RKO (cell line): ENCODE measurements around the gene ADAM15.

ENCODE experiments used
- DNase-seq: peaks from one replicate; pipeline ENCODE4 v3.0.0-alpha.2; 2016; ENCODE audit warnings: low spot score

Gene ADAM15

DNA sequence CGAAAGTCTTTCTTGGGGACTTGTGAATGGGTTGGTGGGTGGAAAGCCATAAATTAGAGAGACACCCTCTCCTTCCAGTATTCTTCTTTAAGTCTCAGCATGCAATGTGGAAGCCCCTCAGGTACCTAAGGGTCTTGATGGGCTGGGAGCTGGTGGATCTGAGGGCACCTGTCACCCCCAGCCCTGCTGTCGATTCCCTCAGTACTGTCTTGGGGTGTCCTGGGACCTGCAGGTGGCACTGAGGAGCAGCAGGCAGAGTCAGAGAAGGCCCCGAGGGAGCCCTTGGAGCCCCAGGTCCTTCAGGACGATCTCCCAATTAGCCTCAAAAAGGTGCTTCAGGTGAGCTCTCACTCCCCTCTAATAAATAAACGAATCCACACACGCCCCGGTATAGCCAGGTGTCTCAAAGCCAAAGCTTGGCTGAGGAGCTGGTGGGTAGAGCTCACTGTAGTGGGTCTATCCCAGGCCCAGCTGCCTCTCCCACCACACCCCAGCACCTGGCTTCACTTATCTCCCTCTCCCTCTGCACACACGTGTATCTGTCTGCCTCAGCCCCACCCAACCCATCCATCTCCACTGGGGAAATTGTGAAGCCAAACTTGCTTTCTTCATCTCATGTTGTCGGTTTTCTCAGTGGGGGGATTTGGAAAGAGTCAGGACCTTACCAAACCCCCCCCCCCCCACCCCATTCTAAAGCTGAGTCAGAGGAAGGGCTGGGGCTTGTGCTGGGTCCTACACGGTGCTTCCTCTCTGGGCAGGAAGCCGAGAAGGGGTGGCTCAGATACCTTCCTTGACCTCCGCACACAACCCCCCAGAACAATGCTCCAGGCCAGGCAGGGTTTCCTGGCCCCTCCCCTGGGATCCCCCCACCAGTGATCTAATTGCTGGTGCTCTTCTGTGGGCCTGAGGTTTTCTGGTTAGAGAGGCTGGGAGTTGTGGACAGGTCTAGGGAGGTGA, 1.6 kb downstream of the ADAM15 start:
- peak; percentile 70 for DNase-seq

DNA sequence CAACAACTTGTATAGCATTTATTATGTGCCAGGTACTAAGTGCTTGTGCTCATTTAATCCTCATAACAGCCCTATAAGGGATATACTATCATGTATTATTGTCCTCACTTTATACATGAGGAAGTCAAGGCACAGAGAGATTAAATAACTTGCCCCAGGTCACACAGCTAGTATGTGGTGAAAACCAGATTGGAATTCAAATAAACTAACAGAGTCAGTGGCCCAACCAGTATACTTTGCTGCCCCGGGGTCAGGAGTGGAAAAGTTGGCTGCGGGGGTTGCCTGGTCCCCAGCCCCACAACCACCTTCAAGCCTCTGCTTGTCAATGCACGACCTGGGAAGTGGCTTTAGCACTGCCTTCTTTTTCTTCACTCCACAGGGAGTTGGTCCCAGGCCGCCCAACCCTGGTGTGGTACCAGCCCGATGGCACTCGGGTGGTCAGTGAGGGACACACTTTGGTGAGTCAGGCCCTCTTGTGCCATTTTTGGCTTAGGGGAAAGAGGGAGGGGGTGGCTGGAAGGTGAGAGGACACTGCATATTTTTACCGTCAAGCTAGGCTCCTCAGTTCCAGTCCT, 2.5 kb downstream of the ADAM15 start:
- no peak for DNase-seq

DNA sequence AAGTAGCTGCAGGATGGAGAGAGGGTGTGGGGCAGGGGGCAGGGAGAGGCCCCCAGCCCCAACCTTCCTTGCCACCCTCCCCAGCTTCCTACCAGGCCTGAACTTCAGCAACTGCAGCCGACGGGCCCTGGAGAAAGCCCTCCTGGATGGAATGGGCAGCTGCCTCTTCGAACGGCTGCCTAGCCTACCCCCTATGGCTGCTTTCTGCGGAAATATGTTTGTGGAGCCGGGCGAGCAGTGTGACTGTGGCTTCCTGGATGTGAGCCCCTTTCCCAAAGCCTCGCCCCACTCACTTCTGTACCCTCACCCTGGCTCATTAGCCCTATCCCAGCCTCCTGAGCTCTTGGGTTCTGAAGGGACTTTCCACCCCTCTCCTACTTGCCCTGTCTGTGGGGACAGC, 6.0 kb downstream of the ADAM15 start:
- no peak for DNase-seq

DNA sequence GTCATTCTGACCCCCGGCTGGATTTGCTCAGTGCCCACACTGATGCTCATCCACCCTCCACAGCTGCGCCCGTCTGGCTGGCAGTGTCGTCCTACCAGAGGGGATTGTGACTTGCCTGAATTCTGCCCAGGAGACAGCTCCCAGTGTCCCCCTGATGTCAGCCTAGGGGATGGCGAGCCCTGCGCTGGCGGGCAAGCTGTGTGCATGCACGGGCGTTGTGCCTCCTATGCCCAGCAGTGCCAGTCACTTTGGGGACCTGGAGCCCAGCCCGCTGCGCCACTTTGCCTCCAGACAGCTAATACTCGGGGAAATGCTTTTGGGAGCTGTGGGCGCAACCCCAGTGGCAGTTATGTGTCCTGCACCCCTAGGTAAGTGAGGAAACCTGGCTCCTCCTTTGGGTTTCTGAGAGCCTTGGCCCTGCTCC, 6.7 kb downstream of the ADAM15 start:
- no peak for DNase-seq

DNA sequence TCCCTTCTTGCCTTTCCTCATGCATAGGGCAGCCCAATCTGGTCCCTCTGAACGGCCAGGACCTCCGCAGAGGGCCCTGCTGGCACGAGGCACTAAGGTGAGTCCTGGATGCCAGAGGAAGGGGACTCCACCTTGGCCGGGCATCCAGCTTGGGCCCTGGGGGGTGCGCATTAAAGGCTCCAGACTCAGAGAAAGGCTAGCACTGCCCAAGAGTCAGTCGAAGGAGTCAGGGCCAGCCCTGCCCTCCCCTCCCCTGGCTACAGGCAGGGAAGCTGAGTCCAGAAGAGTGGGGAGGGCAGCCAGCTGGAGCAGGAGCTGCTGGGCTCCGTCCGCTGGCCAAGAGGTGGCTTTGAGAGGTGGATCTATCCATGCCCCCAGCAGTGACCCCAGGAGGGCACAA, 9.6 kb downstream of the ADAM15 start:
- no peak for DNase-seq

DNA sequence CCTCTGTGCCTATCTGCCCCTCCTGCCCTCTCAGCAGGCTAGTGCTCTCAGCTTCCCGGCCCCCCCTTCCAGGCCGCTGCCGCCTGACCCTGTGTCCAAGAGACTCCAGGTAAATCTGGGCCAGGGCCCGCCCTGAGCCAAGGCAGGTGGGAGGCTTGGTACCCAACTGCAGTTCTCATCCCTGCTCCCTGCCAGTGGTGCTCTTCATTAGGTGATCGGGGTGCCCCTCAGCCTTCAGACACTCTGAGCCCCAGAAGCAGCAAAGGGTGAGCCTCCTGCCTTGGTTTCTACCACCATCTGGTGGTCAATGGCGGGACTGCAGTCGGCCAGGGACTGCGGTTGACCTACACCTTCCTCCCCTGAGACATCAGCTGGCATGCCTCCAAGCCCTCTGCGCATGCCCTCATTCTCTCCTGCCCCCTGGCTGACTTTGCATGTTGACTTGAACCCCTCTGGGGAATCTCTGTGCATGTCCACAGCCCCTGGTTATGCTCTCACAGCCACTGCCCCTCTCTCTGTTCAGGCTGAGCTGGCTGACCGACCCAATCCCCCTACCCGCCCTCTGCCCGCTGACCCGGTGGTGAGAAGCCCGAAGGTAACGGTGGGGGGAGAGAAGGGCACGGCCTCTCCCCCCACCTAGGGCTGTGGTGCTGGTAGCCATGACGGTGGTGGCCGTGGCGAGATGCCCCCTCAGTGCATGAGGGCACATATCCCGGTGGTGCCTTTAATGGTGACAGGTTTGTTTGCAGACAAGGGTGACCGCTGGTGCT, 10.4 kb downstream of the ADAM15 start:
- DNase-seq, result peak; percentile 88

DNA sequence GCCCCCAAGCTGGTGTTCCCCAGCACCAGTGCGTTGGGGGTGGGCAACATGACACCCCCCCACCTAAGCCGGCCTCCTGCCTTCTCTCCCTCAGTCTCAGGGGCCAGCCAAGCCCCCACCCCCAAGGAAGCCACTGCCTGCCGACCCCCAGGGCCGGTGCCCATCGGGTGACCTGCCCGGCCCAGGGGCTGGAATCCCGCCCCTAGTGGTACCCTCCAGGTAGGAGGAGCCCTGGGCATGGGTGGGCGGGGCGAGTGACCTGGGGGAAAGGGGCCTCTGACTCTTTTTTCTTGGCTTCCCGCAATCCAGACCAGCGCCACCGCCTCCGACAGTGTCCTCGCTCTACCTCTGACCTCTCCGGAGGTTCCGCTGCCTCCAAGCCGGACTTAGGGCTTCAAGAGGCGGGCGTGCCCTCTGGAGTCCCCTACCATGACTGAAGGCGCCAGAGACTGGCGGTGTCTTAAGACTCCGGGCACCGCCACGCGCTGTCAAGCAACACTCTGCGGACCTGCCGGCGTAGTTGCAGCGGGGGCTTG, 11.1 kb downstream of the ADAM15 start:
- no peak for DNase-seq

DNA sequence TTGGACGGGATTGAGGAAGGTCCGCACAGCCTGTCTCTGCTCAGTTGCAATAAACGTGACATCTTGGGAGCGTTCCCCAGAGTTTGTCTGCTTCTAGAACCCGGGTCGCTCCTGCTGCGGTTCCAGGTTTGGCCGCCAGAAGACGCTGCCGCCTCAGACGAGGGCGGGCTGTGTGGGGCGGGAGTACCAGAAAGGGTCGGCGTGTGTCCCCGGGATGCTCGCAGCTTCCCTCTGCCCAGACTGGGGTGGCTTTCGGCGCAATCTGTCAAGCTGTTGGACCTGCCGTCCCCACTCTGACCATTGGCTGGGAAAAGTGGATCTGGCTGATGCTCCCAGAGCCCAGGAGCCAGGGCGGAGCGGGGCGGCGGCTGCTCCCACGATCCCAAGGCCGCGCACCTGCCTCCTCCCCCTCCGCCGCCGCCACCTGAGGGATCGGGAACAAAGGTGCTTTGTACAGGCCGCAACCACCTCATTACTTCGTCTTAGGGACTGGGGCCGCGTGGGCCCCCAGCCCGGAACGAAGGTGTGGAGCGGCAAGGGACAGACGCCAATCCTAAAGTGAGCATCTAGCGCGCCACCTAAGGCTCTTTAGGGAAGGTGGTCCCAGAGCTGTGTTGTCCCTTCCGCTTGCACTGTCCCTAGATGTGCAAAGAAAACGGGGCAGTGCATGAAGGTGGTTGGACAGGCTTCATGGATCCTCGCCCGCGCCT, 11.7 kb downstream of the ADAM15 start:
- DNase-seq, result no peak

DNA sequence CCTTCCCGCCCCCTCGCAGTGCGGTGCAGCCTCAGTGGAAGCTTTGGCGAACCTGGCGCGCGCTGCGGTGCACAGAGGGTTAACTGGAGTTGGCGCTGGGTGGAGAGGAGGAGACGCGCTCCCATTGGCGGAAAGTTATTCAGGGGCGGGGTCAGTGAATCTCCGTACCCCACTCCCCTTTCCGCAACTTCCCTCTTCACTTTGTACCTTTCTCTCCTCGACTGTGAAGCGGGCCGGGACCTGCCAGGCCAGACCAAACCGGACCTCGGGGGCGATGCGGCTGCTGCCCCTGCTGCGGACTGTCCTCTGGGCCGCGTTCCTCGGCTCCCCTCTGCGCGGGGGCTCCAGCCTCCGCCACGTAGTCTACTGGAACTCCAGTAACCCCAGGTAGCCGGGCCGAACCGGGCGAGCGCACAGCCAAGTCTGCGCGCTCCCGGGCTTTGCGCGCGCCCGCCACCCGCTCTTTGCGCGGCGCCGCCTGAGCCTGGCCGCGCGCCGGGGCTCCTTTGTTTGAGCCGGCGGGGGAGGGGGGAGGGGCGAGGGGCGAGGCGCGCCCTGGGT, 12.5 kb downstream of the ADAM15 start, which contains the start of gene EFNA4:
Gene EFNA4 (plus strand): TSS at position 191 of the 561 bp plus-strand sequence. CDS start 84 bp downstream, at position 275.
- peak; percentile 91 for DNase-seq

DNA sequence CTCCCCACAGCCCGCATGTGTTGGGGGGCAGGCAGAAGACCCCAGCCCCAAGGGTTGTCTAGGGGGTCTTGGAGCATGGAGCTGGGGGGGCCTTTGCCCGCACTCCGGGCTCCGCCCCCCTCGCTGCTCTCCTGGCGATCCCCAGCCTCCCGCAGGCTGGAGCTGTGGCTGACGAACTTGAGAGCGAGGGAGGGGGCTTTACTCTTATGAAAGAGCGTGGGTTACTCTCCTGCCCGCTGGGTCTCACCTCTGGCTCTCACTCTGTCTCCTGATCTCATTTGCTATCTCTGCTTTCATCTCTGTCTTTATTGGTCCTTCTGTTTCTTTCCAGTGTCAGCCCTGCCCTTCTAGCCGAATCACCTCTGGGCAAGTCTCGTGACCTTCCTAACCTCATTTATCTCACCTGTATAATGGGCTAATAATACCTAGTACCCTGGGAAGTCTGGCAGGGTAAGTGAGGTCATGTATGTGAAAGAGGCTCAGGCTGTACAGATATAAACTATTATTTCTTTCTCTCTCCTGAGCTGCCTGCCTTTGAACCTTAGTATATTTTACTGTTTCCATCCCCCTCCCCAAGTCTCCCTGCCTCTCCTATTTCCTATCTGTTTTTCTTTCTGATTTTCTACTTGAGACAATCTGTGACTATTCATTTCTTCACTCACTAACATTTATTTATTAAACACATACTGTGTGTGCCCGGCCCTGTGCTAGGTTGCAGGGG, 13.2 kb downstream of the ADAM15 start:
- DNase-seq, result peak; percentile 61

DNA sequence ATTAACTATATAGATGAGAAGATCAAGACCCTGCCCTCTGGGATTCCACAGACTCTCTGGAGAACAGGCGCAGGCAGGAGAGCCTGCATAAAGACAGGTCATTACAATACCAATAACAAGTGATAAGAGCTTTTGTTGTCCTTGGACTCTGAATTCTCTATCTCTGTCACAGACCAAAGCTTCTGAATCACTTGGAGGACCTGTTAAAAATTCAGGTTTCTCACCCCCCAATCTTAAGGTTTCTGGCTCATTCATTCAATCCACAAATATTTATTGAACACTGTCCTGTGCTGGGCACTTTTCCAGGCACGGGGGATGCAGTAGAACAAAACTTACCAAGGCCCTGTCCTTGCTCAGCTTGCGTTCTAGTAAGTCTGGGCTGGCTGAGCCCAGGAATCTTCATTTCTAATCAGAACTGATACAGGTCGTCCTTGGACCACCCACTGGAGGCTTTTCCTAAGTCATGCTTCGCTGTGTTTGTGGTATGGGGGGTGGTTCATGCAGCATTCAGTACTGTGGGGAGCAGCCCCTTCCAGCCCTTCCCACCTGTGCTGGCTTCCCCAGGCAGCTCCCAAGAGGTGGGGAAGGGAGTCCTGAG, 13.8 kb downstream of the ADAM15 start:
- no peak for DNase-seq

DNA sequence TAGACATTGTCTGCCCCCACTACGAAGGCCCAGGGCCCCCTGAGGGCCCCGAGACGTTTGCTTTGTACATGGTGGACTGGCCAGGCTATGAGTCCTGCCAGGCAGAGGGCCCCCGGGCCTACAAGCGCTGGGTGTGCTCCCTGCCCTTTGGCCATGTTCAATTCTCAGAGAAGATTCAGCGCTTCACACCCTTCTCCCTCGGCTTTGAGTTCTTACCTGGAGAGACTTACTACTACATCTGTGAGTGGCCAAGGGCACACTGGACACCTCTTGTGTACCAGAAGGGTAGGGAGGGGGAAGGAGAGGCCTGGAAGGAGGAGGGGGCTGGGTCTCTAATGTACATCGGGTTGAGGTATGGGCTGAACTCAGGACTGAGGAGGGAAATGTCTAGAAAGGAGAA, 15.7 kb downstream of the ADAM15 start:
- DNase-seq, result no peak

DNA sequence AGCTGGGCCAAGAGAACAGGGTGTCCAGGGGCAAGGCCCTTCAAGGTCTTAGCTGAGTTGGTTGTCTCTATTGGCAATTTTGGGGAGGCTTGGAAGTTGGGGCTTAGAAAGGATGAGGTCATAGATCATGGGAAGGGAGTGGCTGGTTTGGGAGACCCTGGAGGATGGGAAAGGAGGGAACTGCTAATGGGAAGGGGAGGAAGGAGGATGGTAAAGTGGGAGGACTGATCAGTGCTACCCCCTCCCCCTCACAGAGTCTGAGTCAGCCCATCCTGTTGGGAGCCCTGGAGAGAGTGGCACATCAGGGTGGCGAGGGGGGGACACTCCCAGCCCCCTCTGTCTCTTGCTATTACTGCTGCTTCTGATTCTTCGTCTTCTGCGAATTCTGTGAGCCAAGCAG, 17.5 kb downstream of the ADAM15 start:
- no peak for DNase-seq

DNA sequence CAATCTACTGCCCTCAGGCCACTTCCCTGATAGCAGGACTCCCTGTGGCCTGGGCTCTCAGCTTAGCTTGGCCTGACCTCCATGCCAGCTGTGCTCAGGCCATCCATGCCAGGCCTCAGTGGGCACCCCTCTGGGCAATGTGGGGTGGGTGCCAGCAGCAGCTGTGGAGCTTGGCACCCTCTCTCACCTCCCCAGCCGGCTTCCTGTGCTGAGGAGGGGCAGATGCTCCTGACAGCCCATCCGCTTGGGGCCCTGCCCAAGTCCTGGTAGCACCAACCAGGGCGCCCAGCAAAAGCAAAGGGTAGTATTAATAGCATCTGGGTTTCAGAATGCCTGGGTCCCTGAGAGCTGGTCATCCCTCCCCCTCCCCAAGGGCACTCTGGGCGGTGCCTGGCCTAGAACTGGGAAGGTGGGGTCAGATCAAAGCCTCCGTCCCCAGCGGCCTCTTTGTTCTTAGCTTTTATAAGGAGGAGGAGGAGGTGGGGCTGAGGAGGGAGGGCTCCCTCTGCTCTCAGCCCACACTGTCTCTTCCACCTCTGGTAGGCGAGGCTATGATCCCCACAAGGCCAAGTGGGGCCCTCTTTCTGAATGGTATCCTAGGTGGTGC, 18.5 kb downstream of the ADAM15 start:
- DNase-seq, result no peak

DNA sequence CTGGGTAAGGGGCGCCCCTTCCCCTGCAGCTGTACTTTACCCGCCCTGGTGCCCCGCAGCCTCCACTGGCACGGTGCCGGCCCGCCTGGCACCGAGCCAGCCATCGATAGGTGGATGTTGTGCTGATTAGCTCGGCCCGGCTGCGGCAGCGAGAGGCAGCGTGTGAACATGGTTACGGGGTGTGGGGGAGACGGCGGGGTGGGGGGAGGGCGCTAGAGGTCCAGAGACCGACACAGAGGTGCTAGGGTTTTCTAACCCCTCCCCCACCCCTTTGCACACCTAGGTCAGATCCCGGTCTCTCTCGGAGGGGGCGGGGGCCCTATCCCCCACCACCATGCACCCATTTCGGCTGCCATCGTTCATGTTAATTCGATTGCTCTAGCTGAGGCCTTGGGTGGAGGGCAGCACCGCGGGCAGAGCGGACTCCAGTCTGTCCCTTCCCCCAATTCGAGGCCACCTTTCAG, 19.1 kb downstream of the ADAM15 start:
- DNase-seq, result no peak

DNA sequence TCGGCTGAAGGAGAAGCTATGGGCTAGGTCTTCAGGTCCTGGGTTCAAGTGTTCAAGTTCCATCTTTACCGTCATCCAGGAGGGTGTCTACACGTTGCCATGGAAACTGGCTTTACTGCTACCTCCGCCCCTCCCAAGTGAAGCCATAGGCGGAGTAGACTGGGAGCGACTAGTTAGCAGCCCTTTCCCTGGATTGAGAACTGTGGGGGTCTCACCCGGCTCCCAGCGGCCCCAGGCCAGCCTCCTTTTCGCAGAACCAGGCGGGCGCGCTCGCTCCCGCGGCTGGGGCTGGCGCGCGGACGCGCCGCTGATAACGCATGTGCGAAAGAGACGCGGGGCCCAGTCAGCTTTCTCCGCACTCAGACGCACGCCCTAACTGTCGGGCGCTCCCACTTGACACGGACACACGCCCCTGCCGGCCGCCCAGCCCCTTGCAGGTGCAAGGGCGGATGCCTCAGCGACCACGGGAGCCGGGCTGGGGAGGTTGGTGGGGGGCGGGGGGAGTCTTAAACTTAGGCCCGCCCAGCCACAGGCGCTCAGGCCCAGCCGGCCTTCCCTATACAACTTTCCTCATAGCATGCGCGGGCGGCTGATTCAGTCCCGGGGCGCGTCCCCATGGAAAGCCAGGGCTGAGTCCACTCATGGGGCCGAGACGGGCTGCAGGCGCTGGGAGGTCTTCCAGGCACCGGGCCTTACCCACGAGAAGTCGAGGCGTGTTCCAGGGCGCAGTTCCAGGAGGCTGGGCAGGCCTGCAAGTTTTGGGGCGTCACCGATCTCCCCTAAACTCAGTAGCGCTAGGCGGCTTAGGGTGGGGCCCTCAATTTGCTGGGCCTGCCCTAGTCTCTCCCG, 19.8 kb downstream of the ADAM15 start:
- DNase-seq, result peak; percentile 92

DNA sequence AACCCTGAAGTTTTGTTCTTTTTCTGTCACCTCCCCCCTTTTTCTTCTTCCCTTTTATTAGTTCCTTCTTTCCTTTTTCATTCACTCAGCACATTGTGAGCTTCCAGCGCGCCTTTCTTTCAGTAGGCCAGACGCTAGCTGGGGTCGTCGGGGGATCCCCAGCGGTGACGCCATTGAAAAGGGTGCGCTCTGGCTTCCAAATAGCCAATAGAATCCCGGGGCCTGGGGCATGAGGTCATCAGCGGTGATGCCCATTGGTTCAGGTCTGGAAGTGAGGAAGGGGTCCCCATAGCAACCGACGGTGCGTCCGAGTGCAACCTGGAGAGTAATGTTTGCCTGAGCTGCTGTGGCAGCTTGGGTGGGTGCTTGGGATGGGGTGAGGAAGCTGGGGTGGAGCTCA, 20.6 kb downstream of the ADAM15 start:
- DNase-seq, result no peak

DNA sequence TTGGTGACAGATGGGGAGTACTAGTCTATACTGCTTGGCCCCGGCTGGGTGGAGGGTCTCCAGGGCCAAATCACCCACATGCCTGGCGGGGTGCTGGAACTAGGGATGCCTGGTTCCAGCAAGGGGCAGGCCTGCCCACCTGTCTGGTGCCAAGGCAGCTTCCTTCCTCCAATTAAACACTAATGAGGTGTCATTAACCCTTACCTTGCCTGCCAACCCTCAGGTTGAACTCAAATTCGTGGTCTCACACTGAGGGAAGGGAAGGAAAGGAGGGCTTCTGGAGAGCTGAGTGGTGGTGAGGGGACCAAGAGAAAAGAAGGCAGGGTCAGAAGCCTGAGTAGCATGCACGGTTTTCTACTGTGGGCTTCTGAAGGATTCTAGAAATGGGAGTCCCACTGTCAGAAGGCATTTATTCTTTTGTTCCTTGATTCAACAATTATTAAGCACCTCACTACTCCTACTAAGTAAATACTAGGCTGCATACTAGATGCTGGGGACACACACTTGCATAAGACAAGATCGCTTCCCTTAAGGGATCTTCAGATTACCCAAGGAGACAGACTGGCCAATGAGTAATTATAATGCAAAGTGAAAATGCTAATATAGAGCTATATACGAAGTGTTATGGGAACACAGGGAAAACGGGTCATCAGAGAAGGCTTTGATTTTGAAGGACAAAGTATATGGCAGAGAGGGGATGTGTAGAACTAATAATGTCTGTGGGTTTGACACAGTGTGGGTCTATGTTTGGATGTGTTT, 21.6 kb downstream of the ADAM15 start:
- DNase-seq, result no peak
